Glutamatergic neuron (in vitro differentiated cells): ENCODE measurements around the gene FRMD1. TPM values are rescaled to one million over a fixed set of nuclear protein-coding genes. Genes with fewer than 3 reads are reported as not detected.

Experiments used
- DNase-seq: peaks from one replicate; pipeline ENCODE4 v3.0.0; 2022
- H3K27ac Mint-ChIP-seq: one replicate; pipeline ENCODE4 v1.8.0; 2020; ENCODE audit warnings: mild to moderate bottlenecking, mixed read lengths, inconsistent platforms; ENCODE audit not compliant: unreplicated experiment
- H3K27me3 Mint-ChIP-seq: one replicate; pipeline ENCODE4 v1.8.0; 2020; ENCODE audit warnings: mild to moderate bottlenecking, moderate library complexity, mixed read lengths, inconsistent platforms; ENCODE audit not compliant: unreplicated experiment
- H3K36me3 Mint-ChIP-seq: one replicate; pipeline ENCODE4 v1.8.0; 2020; ENCODE audit warnings: mild to moderate bottlenecking, mixed read lengths, inconsistent platforms; ENCODE audit not compliant: unreplicated experiment
- H3K4me1 Mint-ChIP-seq: one replicate; pipeline ENCODE4 v1.8.0; 2020; ENCODE audit warnings: mild to moderate bottlenecking, low read depth, mixed read lengths, inconsistent platforms; ENCODE audit not compliant: unreplicated experiment
- H3K4me3 Mint-ChIP-seq: one replicate; pipeline ENCODE4 v1.8.0; 2020; ENCODE audit warnings: mild to moderate bottlenecking, mixed read lengths, inconsistent platforms; ENCODE audit not compliant: unreplicated experiment
- H3K9me3 Mint-ChIP-seq: one replicate; pipeline ENCODE4 v1.8.0; 2020; ENCODE audit warnings: mild to moderate bottlenecking, moderate library complexity, mixed read lengths, inconsistent platforms; ENCODE audit not compliant: unreplicated experiment
- CTCF ChIP-seq: fragments of 200-600 bp; sonication (generic); IDR thresholded peaks from one replicate; pipeline ENCODE4 v1.5.0; 2021; ENCODE audit not compliant: partially characterized antibody, unreplicated experiment
- total RNA-seq: library from RNA; stranded (reverse); fragmentation: NEBNext Ultra II Directional; extraction: Animal tissue kit (Norgen Biotek cat#: 25700); gene quantifications from one replicate; pipeline ENCODE4 v1.2.1, GENCODE V29; 2021; ENCODE audit not compliant: unreplicated experiment

The FRMD1 gene
- total RNA-seq, 1 donor from 2014 or later, result not detected

GRCh38 chr6:168050225-168050880, 28.7 kb downstream of the FRMD1 start:
- no peak overlapping the region for H3K4me3 Mint-ChIP-seq
- DNase-seq, result peak; percentile 53
- H3K4me1 Mint-ChIP-seq, result peaks cover 4% of the 10 kb centered on the region
- peaks cover 5% of the 10 kb centered on the region for H3K9me3 Mint-ChIP-seq
- H3K36me3 Mint-ChIP-seq, result no peaks in the 10 kb centered on the region
- TF ChIP-seq CTCF, result no peak
- no peak overlapping the region for H3K27ac Mint-ChIP-seq
- H3K27me3 Mint-ChIP-seq, result no peaks in the 10 kb centered on the region

- H3K36me3 Mint-ChIP-seq, result no peaks in the 10 kb centered on the region
- H3K4me1 Mint-ChIP-seq, result peaks cover 4% of the 10 kb centered on the region
- H3K27ac Mint-ChIP-seq, result no peak overlapping the region
- peaks cover 5% of the 10 kb centered on the region for H3K9me3 Mint-ChIP-seq
- TF ChIP-seq CTCF, result no peak
- H3K27me3 Mint-ChIP-seq, result no peaks in the 10 kb centered on the region
- H3K4me3 Mint-ChIP-seq, result no peak overlapping the region
- DNase-seq, result no peak
These were observed 29.2 kb downstream of the FRMD1 start for GRCh38 chr6:168049706-168050224.

- TF ChIP-seq CTCF, result no peak
- no peaks in the 10 kb centered on the region for H3K36me3 Mint-ChIP-seq
- no peak for DNase-seq
- peaks cover 5% of the 10 kb centered on the region for H3K9me3 Mint-ChIP-seq
- peaks cover 4% of the 10 kb centered on the region for H3K4me1 Mint-ChIP-seq
- no peak overlapping the region for H3K27ac Mint-ChIP-seq
- no peaks in the 10 kb centered on the region for H3K27me3 Mint-ChIP-seq
- H3K4me3 Mint-ChIP-seq, result no peak overlapping the region
These were observed 29.7 kb downstream of the FRMD1 start for GRCh38 chr6:168049277-168049676.

- no peak for DNase-seq
- TF ChIP-seq CTCF, result no peak
- no peak overlapping the region for H3K27ac Mint-ChIP-seq
- peaks cover 4% of the 10 kb centered on the region for H3K4me1 Mint-ChIP-seq
- H3K9me3 Mint-ChIP-seq, result peaks cover 5% of the 10 kb centered on the region
- H3K4me3 Mint-ChIP-seq, result no peak overlapping the region
- no peaks in the 10 kb centered on the region for H3K27me3 Mint-ChIP-seq
- H3K36me3 Mint-ChIP-seq, result no peaks in the 10 kb centered on the region
These were observed 30.3 kb downstream of the FRMD1 start for GRCh38 chr6:168048724-168049025.

- no peaks in the 10 kb centered on the region for H3K27me3 Mint-ChIP-seq
- H3K4me3 Mint-ChIP-seq, result no peak overlapping the region
- no peak for TF ChIP-seq CTCF
- peaks cover 4% of the 10 kb centered on the region for H3K4me1 Mint-ChIP-seq
- no peaks in the 10 kb centered on the region for H3K36me3 Mint-ChIP-seq
- DNase-seq, result no peak
- H3K27ac Mint-ChIP-seq, result no peak overlapping the region
- peaks cover 4% of the 10 kb centered on the region for H3K9me3 Mint-ChIP-seq
These were observed 30.9 kb downstream of the FRMD1 start for GRCh38 chr6:168047841-168048723.
